Measurements from ENCODE around the gene HOXB2.
"Not testable (repeated sequence)": the region's sequence is repeated elsewhere in the genome, so short reads cannot be mapped to it uniquely, and the experiment has no call there.

- not testable (repeated sequence) for TF ChIP-seq RAD21 (conservative IDR thresholded peaks at IDR 0.05 in 1 of 2, IDR thresholded peaks at IDR 0.05 in 1 of 2); POLR2A (IDR thresholded peaks at IDR 0.05; ENCODE audit: low read length); USF2 (IDR thresholded peaks at IDR 0.05); CTCF (IDR thresholded peaks at IDR 0.05); ZFP36 (IDR thresholded peaks at IDR 0.05; ENCODE audit: borderline replicate concordance, partially characterized antibody); EP300 (IDR thresholded peaks at IDR 0.05); ESRRA (IDR thresholded peaks at IDR 0.05; ENCODE audit: borderline replicate concordance, low read length)
- TF ChIP-seq, protein P1, sequence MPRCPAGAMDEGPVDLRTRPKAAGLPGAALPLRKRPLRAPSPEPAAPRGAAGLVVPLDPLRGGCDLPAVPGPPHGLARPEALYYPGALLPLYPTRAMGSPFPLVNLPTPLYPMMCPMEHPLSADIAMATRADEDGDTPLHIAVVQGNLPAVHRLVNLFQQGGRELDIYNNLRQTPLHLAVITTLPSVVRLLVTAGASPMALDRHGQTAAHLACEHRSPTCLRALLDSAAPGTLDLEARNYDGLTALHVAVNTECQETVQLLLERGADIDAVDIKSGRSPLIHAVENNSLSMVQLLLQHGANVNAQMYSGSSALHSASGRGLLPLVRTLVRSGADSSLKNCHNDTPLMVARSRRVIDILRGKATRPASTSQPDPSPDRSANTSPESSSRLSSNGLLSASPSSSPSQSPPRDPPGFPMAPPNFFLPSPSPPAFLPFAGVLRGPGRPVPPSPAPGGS (IDR thresholded peaks at IDR 0.05) = not testable (repeated sequence)
Measured at GRCh38 chr17:48535793-48536559, 8.9 kb downstream of the HOXB2 start.

Data from A549 (cell line).